GM19468 (cell line): ENCODE data around the gene TTC4.

Source experiments
- ATAC-seq: cut with Tn5 transposase; IDR thresholded peaks from one replicate; pipeline ENCODE4 v1.9.1; 2021; ENCODE audit warnings: mild to moderate bottlenecking, moderate library complexity, moderate number of reproducible peaks; ENCODE audit not compliant: unreplicated experiment; ENCODE audit errors: extremely low read depth

Gene TTC4

DNA sequence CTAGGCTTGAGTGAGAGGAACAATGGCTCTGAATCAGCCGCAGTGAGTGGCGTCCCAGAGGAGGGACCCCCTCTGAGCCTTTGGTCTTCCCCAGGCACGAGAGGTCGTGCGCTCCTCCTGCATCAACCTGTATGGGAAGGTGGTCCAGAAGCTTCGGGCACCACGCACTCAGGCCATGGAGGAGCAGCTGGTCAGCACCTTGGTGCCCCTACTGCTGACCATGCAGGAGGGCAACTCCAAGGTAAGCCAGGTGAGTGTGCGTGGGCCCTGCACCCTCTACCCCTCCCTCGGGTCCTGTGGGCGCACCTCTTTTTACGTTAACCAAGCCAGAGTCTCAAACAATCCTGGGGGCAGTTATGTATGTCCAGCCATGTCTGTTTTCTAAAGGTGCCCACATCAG is 13.7 kb upstream of the TTC4 start:
- no peak for ATAC-seq

DNA sequence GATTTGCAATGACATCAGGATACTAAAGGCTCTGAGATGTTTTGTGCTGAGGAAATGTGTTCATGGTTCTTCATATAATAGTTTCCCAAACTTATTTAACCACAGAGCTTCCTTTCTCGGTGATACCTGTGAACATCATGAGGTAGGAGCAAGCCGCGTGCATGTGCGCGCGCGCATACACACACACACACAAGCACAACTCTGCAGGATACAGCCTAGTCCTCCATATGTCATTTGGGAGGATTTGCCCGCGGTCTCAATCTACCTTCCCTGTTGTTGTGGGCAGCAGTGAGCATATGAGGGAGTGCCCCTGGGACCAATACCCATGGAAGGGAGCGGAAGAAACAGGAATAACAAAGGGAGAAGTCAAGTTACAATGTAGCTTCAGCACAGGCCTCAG is 12.2 kb upstream of the TTC4 start:
- no peak for ATAC-seq

GRCh38 chr1:54705153-54705552 is 10.5 kb upstream of the TTC4 start:
- no peak for ATAC-seq

- no peak for ATAC-seq
Observed at GRCh38 chr1:54706419-54706818, 9.2 kb upstream of the TTC4 start.

GRCh38 chr1:54708385-54708784 is 7.3 kb upstream of the TTC4 start:
- no peak for ATAC-seq

DNA sequence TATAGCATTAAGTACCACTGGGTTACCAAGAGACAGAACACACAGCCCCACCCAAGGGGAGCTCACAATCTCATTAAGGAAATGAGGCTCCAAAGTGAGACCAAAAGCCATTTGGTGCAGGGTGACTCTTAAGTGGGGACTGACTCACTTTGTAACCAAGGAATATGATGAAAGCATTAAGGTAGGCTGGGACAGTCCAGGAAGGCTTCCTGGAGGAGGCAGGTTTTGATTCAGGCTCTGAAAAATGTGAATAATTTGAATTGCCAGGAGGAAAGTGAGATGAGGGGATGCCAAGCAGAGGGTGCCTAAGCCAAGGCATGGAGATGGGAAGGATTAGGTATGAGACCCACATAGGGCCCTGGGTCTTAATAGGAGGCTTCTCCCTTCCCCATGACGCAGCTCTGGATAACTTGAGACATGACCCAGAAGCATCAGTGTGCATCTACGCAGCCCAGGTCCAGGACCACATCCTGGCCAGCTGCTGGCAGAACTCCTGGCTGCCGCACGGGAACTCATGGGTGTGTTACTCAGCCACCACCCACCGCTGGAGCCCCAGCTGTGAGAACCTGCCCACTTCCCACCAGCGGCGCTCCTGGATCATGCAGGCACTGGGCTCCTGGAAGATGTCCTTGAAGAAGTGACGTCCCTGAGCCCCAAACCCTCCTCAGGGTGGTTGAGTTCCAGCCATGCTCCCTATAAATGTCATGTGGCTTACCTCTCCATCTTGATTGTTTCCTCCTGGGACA is 5.9 kb upstream of the TTC4 start:
- no peak for ATAC-seq

- no peak for ATAC-seq
Observed at GRCh38 chr1:54710434-54710833, 5.2 kb upstream of the TTC4 start.

DNA sequence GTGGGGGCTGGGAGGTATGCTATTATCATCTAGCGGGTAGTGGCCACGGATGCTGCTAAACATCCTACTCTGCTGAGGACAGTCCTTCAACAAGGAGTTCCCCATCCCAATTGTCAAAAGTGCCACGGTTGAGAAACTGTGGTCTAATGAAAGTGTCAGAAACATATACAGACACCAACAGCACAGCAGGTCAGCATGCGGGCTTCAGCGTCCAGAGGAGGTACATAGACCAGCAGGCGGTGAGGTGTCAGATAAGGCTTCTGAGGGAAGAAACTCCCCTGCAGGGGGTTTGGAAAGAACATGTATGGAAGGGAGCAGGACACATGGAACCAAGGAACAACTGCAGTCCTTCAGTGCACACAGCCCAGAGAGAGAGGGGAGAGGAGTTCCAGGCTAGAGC is 4.8 kb upstream of the TTC4 start:
- ATAC-seq = no peak

GRCh38 chr1:54711536-54711935 is 4.1 kb upstream of the TTC4 start:
- ATAC-seq = no peak

DNA sequence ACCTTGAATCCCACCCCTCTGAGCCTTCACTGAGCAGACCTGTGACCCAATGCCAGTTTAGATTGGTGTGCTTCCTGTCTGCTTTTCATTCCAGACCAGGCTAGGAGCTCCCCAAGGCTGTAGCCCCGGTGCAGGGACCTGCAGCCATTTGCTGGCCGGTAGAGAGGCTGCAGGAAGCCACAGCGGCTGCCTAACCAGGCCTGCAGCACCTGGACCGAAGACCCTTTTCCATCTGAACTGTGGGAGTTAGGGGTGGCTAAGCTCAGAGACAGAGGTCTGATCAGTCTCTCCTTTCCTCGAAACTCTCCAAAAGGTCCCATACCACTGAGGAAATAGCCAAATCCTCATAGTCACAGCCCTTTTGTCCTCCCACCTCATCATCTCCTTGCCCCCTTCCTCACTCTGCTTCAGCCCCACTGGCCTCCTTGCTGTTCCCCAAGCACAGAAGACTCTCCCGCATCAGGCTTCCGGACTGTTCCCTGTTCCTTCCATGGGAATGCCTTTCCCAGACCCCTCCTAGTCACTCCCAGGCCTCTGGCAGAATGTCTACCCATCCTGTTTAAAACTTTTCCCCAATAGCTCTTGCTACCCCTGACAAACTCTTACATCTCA is 674 bp upstream of the TTC4 start:
- no peak for ATAC-seq

DNA sequence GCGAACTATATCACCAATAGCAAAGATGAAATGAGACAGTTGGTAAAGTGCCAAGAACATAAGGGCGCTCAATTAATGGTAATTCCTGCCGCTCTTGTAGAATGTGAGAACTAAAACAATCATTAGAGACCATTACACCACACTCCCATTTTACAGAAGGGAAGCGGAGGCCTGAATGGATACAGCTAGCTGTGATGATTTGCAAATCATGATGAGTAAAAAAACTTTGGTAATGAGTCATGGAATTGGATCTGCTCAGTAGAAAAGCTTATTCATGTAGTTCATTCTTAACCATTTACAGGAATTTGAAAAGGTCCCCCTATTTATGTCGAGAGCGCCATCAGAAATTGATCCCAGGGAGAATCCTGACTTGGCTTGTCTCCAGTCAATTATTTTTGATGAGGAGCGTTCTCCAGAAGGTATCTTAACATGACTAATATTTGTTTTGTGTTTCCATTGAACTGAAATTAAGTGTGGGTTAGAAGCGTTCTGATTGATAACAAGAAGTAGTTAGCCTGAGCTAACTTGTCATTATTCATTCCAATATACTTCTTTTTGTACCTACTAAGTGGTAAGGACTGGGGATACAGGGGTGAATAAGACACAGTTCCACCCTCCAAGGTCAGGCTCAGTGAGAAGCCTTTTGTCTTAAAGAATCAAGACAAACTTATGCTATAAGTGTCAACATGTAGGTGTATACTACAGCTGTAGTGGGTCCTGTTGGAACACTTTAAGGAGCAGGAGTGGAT is 812 bp downstream of the TTC4 start:
- ATAC-seq = no peak

DNA sequence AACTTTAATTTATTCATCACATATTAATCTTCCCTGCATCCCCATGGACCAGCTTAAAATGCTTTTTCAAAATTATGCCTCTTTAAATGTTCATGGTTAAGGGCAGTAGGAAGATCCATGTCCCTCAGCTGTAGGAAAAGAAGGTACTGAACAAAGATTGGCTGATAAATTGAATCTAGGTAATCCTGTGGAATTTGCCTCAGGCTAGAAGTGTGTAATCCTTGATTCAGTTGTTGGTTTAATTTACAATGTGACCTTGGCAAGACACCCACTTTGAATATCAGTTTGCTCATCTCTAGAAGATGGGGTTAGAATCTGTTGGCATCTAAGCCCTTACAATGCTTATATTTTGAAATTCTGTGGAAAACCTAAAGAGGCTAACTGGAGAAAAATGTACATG is 6.1 kb downstream of the TTC4 start:
- no peak for ATAC-seq

DNA sequence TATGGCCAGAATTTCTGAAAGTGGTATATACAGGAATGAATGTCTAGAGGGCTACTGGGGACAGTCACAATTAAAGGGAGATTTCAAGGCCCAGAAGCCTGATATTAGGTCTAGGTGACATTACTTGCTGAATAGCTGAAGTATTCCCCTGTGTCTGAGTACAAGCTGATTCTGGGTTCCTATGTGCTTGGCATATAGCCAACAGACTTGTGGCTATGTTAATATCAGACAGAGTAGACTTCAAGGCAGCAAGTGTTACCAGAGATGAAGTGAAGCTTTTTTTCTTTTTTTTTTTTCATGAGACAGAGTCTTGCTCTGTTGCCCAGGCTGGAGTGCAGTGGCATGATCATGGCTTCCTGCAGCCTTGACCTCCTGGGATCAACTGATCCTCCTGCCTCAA is 8.3 kb downstream of the TTC4 start:
- ATAC-seq = no peak

GRCh38 chr1:54724771-54725170 is 9.1 kb downstream of the TTC4 start:
- ATAC-seq = no peak

- no peak for ATAC-seq
Observed at GRCh38 chr1:54728027-54728426, 12.4 kb downstream of the TTC4 start.

DNA sequence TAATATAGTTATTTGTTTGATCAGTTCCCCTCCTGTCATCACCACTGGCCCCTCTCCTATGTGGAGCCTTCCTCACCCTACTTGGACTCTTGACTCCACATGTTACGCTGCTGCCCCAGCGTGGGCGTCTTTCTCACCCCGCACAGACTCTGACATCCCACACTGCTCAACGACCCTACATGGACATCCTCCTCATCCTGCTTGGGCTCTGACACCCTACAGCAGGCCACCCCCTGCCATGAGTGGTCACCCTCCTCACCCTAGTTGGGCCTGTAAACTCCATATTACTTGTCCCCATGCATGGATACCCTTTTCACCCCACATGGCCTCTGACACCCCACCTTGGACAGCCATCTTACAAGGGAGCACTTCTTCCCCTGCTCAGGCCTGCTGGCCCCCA is 21.0 kb downstream of the TTC4 start:
- no peak for ATAC-seq

DNA sequence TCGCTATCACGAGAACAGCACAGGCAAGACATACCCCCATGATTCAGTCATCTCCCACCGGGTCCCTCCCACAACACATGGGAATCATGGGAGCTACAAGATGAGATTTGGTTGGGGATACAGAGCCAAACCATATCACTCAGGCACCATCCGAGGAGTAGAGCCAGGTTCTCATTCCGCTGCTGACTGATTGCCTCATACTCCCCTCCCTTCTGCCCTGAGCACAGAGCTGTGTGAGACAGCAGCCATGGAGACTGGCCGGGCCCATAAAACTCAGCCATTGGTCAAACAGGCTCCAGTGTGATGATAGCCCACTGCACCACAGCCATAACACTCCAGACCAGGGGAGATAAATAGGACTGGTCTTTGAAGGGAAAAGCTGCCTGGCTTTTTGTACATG is 22.6 kb downstream of the TTC4 start:
- no peak for ATAC-seq

DNA sequence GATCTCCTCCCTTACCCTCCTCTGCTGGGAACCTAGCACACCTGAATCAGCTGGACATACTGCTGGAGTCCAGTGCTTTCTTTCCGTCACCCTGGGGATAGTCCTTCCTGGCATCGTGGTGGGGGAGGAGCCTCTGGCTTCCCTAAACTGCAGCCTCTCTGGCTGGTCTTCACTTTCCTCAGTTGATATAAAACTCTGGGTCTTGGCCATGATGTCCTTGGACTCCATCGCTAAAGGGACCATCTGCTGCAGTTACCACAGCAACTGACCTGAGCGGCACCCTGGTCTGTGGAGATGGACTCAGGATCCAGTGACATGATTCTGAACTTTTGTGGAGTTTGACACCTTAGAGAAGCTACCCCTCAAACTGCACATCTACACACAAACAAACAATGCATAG is 25.9 kb downstream of the TTC4 start:
- ATAC-seq = no peak

GRCh38 chr1:54742282-54742681 is 26.6 kb downstream of the TTC4 start:
- ATAC-seq = no peak

GRCh38 chr1:54743416-54744226 is 28.0 kb downstream of the TTC4 start:
- ATAC-seq = no peak

DNA sequence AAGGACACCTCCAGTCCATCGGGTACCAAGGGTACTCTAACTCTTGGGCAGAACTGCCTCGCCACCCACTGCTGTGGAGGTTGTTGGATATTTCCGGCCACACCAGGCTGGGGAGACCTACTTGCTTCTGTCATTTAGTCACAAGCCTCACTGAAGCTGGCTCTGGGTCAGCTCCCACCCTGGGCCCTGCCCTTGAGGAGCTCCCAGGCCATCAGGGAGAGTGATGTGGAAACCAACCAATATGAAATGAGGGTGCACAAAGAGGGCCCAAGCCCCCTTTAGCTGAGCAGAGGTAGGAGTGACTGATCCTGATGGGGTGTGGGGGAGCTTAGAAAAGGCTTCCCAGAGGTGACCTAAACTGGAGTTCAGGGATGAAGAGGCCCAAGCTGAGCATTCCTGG is 29.0 kb downstream of the TTC4 start:
- no peak for ATAC-seq
